Measurements from ENCODE around the gene PLCG1.
"Not testable (repeated sequence)": the region's sequence is repeated elsewhere in the genome, so short reads cannot be mapped to it uniquely, and the experiment has no call there.

PLCG1 gene

DNA sequence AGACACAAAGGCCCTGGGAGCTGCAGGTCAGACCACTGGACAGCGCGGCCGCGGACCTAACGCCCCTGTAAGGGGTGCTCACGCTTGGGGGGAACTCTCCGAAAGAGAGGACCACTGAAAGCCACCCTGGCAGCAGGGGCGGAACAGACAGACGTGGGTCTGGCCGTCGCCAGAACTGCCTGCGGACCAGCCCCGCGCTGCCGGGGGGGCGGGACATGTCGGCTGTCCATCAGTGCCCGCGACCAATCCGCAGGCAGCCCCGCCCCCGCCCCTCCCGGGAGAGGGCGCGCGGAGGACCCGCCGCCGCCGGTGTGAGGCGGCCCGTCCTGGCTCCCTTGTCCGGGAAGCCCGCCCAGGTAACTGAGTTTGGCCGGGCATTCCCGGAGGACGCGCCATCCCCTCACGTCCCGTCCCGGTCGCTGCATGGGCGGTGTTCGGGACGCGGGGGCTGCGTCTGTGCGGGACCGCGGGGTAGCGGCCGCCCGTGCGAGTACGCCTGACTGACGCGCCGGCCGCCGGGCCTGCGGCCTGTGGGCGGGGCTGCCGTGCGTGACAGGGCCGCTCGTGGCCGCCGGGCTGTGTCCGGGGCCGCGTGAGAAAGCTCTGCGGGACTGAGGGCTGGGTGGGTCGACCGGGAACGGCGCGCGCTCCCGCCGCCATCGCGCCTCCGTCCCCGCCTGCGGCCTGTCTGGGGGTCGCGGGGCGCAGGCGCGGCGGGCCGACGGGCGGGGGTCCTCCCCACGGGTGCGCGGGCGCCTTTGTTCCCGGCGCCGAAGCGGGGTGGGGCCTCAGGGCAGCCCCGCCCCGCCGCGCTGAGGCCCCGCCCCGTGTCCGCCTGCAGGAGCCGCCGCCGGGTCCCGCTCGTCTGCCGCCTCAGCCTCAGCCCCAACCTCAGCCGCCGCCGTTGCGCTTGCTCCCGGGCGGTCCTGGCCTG lies at the start of gene PLCG1:
Gene PLCG1, plus strand, starts transcription at position 864 of the 934 bp plus-strand sequence. CDS start 99 bp downstream, outside the sequence.
- DNase-seq, result peak; percentile 37

DNA sequence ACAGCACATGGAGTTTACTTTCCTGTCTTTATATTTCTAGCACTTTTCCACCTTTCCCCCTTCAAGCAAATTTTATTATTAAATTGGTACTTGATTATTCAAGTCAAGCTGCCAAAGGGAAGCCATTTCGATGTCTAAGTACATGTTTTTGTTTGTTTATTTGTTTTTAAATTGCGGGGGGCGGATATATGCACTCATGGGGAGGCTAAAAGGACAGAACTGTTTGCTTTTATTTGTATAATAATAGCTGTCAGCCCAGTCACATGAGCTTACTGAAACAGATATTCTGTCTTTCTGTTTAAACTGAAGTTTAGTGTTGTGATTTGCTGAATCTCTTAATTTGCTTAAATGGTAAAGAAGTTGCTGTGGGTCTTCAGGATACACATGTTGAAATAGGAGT lies 49.6 kb upstream of the PLCG1 start:
- no peak for DNase-seq

DNA sequence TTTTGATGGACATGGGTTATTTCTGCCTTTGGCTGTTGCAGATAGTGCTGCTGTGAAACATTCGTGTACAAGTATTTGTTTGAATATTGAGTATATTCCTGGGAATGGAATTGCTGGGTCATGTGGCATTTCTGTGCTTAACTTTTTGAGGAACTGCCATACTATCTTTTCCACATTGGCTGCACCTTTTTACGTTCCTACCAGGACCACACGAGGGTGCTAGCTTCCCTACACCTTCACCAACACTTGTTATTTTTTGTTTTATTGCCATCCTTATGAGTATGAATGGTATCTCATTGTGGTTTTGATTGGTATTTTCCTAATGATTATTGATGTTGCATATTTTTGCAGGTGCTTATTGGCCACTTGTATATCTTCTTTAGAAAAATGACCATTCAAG lies 47.8 kb upstream of the PLCG1 start:
- DNase-seq, result no peak

GRCh38 chr20:41091927-41092326 lies 45.4 kb upstream of the PLCG1 start:
- no peak for DNase-seq

- DNase-seq, result no peak
These were observed 42.8 kb upstream of the PLCG1 start for GRCh38 chr20:41094353-41095055.

DNA sequence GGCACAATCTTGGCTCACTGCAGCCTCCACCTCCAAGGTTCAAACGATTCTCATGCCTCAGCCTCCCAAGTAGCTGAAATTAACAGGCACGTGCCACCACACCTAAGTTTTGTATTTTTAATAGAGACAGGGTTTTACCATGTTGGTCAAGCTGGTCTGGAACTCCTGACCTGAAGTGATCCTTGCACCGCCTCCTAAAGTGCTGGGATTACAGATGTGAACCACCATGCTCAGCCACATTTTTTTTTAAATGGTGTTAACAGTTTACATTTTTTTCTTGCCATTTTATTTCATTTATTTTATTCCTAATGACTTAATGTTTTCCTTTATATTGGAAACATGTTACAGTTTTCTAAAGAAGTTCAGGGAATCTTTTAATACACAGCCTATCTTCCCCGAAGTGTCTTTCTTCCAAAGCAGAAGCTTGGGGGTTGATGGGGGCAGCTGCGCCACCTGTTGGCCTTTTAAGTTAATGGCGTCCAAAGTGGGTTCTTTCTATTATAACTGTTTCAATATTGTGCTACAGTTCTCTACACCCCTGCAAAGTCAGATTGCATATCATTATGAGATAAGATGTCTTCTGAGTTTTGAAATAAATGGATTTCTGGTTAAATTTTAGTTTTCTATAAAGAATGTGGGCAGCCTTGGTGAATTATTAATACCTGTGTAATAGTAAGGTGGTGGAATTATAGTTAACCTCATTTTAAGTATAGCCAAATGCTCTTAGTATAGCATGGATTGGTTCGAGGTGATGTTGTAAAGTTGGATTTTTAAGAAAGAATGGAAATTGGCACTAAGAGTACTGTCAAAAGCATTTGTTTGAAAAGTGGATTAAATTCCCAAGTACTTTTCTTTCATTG lies 42.0 kb upstream of the PLCG1 start:
- DNase-seq, result peak; percentile 31

DNA sequence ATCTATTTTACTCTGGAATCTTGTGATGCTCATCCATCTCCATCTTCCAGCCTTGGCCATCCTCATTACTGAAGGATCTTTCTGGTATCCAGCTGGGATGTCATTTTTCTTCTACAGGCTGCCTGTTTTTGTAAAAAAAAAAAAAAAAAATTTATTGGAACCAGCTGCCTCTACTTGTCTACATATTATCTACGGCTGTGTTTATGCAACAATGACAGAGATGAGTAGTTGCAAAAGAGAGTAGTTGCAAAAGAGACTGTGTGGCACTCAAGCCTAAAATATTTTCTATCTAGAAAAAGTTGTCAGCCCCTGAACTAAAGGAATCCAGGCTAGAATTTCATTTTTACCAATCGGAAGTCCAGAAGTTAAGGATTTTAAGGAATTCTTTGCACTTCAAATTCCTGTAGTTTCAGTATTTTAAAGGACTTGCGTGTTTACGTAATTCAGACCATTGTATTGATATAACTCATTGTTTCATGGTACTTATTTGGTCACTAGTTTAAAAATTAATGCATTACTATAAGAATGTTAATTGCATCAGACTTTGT lies 38.6 kb upstream of the PLCG1 start:
- DNase-seq, result no peak

GRCh38 chr20:41100001-41100480 lies 37.3 kb upstream of the PLCG1 start:
- no peak for DNase-seq

GRCh38 chr20:41101660-41102059 lies 35.7 kb upstream of the PLCG1 start:
- DNase-seq, result no peak

- no peak for DNase-seq
These were observed 28.8 kb upstream of the PLCG1 start for GRCh38 chr20:41108531-41108930.

DNA sequence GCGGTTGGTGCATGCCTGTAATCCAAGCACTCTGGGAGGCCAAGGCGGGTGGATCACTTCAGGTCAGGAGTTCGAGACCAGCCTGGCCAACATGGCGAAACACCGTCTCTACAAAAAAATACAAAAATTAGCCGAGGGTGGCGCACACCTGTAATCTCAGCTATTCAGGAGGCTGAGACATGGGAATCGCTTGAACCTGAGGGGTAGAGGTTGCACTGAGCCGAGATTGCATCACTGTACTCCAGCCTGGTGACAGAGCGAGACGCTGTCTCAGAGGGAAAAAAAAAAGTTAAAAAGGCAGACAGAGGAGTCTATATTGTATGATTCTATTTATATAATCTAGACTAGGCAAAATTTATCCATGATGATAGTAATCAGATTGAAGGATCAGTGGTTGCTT lies 27.3 kb upstream of the PLCG1 start:
- DNase-seq, result no peak

DNA sequence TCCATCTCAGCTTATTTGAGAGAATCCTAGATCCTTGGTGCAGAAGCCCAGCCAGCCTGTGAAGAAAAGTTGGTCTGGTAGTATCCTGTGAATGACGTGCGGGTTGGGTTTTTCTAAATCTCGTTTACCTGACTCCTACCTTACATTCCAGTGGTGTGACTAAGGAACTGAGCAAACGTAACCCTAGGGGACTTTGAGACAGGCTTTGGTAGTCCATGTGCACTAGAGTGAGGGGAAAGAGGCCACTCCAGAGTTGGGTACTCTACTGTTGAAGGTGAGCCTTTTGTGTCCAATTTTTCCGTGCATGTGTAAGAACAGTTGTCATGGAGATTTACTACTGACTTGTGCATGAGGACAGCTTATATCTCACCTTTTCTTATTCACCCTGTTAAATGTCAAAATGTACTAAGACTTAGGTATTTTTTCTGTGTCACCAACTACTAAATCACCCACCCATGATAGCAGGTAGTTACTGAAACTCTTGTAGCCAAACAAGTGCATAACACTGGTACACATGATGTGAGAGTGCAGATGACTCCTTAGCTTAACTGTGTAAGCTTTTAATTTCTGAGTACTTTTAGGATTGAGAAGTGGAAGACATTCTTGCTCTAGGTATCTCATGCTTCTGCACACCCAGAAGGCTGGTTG lies 26.3 kb upstream of the PLCG1 start:
- no peak for DNase-seq

GRCh38 chr20:41111578-41111951 lies 25.8 kb upstream of the PLCG1 start:
- no peak for DNase-seq

- DNase-seq, result no peak
These were observed 20.9 kb upstream of the PLCG1 start for GRCh38 chr20:41116282-41116956.

DNA sequence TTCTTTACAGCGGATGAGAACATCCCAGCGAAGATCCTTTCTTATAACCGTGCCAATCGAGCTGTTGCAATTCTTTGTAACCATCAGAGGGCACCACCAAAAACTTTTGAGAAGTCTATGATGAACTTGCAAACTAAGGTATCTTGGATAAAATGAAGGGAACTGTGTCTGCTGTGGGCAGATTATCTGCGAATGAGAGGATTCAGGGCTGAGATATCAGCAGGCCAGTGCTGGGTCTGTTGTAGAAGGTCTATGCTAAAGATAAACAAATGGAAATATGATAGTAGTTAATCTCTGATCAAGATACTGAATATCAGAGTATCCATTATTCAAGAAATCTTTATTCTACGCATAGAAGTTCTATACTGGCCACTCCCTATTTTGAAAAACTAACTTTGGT lies 19.2 kb upstream of the PLCG1 start:
- DNase-seq, result not testable (repeated sequence)

DNA sequence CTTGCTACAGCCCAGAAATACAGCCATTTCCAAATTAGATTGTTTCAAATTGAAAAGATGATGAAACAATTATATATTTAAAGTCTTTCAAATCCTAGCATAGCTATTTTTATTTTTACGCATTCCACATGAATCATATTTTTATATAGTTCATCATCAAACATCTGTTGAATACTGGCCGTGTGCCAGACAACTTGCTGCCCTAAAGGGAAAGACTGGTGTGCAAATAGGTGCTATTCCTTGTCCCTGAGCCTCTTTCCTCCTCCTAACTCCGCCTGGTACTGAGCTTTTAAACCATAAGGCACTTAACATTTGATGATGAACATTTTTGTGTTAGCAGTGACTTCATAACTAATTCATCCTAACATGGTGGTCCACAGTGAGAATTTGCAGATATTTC lies 18.7 kb upstream of the PLCG1 start:
- no peak for DNase-seq

DNA sequence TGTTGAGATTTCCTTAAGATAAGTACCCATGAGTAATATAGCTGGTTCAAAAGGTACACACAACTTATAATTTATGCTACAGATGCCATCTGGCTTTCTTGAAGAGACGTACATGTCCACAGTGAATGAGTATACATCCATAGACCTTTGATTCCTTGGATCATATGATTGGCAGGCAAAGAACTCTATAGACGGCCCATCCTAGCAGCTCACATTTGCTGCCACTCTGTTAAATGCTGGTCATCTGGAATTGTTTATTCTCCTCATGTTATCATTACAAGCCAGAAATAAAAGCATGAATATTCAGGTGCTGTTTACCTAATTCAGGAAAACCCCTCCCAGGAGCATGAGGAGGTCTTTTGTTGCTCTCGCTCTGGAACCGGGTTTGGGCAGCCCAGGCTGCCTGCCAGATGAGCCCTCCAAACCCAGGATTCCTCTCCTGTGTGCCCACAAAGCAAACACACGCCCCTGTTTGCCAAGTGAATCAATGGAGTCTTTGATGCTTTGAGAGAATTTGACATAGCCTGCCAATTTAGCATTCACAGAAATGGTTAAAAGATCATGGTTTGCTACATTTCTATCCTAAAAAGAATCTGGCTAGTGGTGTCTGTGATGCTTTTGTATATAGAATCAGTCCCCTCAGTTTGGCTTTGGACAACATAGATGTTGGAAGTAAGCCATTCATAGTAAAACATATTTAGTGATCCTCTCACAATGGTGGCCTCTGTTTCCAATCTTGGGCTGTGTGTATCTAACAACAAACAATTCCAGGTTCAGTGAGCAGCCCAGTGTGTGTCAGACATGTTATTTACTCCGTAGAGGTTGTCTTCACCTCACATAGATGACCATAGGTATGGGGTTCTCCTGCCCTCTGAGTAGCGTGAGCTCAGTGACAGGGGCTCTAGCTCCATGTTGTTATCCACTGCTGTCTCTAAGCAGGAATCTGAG lies 17.5 kb upstream of the PLCG1 start:
- no peak for DNase-seq

- no peak for DNase-seq
These were observed 15.9 kb upstream of the PLCG1 start for GRCh38 chr20:41121399-41121798.

DNA sequence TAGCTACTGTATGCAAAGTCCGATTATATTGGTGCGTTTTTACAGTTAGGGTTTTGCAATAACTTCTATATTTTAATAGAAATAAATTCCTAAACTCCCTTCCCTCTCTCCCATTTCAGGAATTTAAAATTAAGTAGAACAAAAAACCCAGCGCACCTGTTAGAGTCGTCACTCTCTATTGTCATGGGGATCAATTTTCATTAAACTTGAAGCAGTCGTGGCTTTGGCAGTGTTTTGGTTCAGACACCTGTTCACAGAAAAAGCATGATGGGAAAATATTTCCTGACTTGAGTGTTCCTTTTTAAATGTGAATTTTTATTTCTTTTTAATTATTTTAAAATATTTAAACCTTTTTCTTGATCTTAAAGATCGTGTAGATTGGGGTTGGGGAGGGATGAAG lies 13.7 kb upstream of the PLCG1 start:
- no peak for DNase-seq

DNA sequence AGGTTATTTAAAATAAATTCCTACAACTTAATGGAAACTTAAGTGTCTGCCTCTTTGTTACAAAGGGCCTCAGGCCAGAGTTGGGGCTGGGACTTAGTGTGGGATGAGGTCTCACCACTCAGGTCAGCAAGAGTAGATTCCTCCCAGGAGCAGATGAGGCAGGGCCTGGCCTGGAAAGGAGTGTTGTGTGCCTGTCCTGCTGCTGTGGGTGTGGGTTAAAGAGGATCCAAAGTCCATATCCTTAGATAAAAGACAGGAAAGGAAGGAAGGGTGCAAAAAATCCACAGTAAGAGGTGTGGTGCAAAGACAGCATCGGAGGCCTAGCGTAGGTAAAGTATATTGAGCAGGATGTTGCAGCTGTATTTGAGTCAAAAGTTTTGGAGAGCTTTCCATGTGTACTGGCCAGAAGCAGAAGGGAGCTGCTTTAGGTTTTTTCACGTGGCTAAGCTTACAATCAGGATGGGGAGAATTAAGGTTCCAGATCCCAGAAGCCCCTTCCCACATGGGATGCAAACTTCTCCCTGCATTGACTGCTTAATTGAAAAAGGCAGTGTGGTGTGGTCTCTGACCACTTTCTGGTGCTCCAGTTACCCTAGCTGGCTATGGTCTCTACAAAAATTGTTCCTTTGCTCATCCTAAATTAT lies 12.8 kb upstream of the PLCG1 start:
- no peak for DNase-seq

All from NCI-H1417 treated with DMSO at 0.1 percent for 48 hours (cell line).